Panc1 (cell line): Measurements from ENCODE around the gene DNAJC4. TPM values are rescaled to one million over a fixed set of nuclear protein-coding genes. Genes with fewer than 3 reads are reported as not detected.

Experiments used
- ATAC-seq: fragments of 200-7000 bp; cut with Tn5 transposase; 2 replicates; pipeline ENCODE4 v1.9.1; 2020; ENCODE audit warnings: mild to moderate bottlenecking, moderate library complexity
- BruUV-seq: library from RNA; stranded (reverse); fragments of 400-500 nt; replicated peaks from 2 replicates; lab custom pipeline; 2021; lab: Mats Ljungman, UMichigan
- CTCF ChIA-PET: fragments of 300-600 bp; sonication (Branson Sonifier 250); formaldehyde crosslinking; loops from one replicate; lab custom pipeline; 2022; ENCODE audit warnings: antibody characterized with exemption; lab: Charles Lee
- POLR2A ChIA-PET: fragments of 300-600 bp; sonication (Branson Sonifier 250); formaldehyde crosslinking; loops from one replicate; lab custom pipeline; 2022; ENCODE audit warnings: antibody characterized with exemption; lab: Charles Lee
- DNase-seq: peaks from one replicate; pipeline ENCODE4 v3.0.0-alpha.2; 2010; ENCODE audit warnings: low read depth, low spot score
- H3K27ac ChIP-seq: 2 replicates; pipeline ENCODE4 v1.5.1; 2011; ENCODE audit warnings: mild to moderate bottlenecking, low read length, inconsistent platforms
- H3K27me3 ChIP-seq: fragments of 200-500 bp; sonication (Bioruptor generic); 2 replicates; pipeline ENCODE4 v1.6.0; 2014; ENCODE audit warnings: low read length, inconsistent platforms; ENCODE audit not compliant: control insufficient read depth, insufficient read depth
- H3K36me3 ChIP-seq: fragments of 200-500 bp; sonication (Bioruptor generic); 2 replicates; pipeline ENCODE4 v1.5.1; 2014; ENCODE audit warnings: inconsistent platforms, mild to moderate bottlenecking, low read length, moderate library complexity; ENCODE audit not compliant: control insufficient read depth, insufficient read depth
- H3K4me1 ChIP-seq: 2 replicates; pipeline ENCODE4 v1.5.1; 2011; ENCODE audit warnings: inconsistent platforms, mild to moderate bottlenecking, low read length, moderate library complexity; ENCODE audit not compliant: control insufficient read depth, insufficient read depth
- H3K4me3 ChIP-seq, 2 experiments: 2 replicates each; pipeline ENCODE4 v1.5.1; 2011 to 2012; ENCODE audit warnings: low read depth in 2 of 2, low read length in 2 of 2, mild to moderate bottlenecking in 2 of 2, inconsistent platforms in 1 of 2, moderate library complexity in 1 of 2
- H3K9me3 ChIP-seq: fragments of 200-500 bp; sonication (Bioruptor generic); 2 replicates; pipeline ENCODE4 v1.5.1; 2014; ENCODE audit warnings: low read depth, mild to moderate bottlenecking, inconsistent platforms, low read length, moderate library complexity; ENCODE audit not compliant: control insufficient read depth, insufficient read depth
- POLR2AphosphoS5 ChIP-seq: IDR thresholded peaks from 2 replicates; pipeline ENCODE4 v1.6.1; 2012; ENCODE audit warnings: mild to moderate bottlenecking, low read depth, low read length, moderate library complexity
- SIN3A ChIP-seq: IDR thresholded peaks from 2 replicates; pipeline ENCODE4 v1.6.1; 2012; ENCODE audit warnings: low read depth, mild to moderate bottlenecking, low read length, moderate library complexity, borderline replicate concordance; ENCODE audit not compliant: insufficient read depth
- TCF7L2 ChIP-seq: IDR thresholded peaks from 2 replicates; pipeline ENCODE4 v1.6.1; 2011; ENCODE audit warnings: mild to moderate bottlenecking, low read depth, low read length, inconsistent platforms
- in situ Hi-C: cut with HindIII; loops from 2 replicates; pipeline ENCODE4 v1.10.0; 2016; ENCODE audit warnings: low sequenced_read_pairs, low pct_unique_long_range_greater_than_20kb
- intact Hi-C: fragments of 100-400 bp; cut with micrococcal nuclease; formaldehyde crosslinking; loops from one replicate; pipeline ENCODE4 v1.10.0; 2022; ENCODE audit not compliant: unreplicated experiment
- total RNA-seq: library from RNA; stranded (reverse); gene quantifications from one replicate; pipeline ENCODE4 v1.2.1, GENCODE V29; 2021; ENCODE audit not compliant: unreplicated experiment
- TF ChIP-seq, protein P1 (sequence below): fragments of 450-650 bp; IDR thresholded peaks from 2 replicates; pipeline ENCODE4 v1.5.1; 2017; ENCODE audit warnings: mild to moderate bottlenecking
- TF ChIP-seq, protein P2 (sequence below), 2 experiments: IDR thresholded peaks; 2 replicates each; pipeline ENCODE4 v1.6.1; 2011 to 2012; ENCODE audit warnings: low read depth in 2 of 2, control low read depth in 1 of 2, low read length in 1 of 2, mild to moderate bottlenecking in 1 of 2, moderate library complexity in 1 of 2; ENCODE audit not compliant: insufficient read depth in 1 of 2

The DNAJC4 gene
- total RNA-seq, 1 experiment from 2014 or later = 41.0 TPM

GRCh38 chr11:64283092-64283491 lies 52.7 kb downstream of the DNAJC4 start:
- no TSS peak for BruUV-seq
- TF ChIP-seq, protein P1, sequence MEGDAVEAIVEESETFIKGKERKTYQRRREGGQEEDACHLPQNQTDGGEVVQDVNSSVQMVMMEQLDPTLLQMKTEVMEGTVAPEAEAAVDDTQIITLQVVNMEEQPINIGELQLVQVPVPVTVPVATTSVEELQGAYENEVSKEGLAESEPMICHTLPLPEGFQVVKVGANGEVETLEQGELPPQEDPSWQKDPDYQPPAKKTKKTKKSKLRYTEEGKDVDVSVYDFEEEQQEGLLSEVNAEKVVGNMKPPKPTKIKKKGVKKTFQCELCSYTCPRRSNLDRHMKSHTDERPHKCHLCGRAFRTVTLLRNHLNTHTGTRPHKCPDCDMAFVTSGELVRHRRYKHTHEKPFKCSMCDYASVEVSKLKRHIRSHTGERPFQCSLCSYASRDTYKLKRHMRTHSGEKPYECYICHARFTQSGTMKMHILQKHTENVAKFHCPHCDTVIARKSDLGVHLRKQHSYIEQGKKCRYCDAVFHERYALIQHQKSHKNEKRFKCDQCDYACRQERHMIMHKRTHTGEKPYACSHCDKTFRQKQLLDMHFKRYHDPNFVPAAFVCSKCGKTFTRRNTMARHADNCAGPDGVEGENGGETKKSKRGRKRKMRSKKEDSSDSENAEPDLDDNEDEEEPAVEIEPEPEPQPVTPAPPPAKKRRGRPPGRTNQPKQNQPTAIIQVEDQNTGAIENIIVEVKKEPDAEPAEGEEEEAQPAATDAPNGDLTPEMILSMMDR = no peak
- TF ChIP-seq, protein P2, sequence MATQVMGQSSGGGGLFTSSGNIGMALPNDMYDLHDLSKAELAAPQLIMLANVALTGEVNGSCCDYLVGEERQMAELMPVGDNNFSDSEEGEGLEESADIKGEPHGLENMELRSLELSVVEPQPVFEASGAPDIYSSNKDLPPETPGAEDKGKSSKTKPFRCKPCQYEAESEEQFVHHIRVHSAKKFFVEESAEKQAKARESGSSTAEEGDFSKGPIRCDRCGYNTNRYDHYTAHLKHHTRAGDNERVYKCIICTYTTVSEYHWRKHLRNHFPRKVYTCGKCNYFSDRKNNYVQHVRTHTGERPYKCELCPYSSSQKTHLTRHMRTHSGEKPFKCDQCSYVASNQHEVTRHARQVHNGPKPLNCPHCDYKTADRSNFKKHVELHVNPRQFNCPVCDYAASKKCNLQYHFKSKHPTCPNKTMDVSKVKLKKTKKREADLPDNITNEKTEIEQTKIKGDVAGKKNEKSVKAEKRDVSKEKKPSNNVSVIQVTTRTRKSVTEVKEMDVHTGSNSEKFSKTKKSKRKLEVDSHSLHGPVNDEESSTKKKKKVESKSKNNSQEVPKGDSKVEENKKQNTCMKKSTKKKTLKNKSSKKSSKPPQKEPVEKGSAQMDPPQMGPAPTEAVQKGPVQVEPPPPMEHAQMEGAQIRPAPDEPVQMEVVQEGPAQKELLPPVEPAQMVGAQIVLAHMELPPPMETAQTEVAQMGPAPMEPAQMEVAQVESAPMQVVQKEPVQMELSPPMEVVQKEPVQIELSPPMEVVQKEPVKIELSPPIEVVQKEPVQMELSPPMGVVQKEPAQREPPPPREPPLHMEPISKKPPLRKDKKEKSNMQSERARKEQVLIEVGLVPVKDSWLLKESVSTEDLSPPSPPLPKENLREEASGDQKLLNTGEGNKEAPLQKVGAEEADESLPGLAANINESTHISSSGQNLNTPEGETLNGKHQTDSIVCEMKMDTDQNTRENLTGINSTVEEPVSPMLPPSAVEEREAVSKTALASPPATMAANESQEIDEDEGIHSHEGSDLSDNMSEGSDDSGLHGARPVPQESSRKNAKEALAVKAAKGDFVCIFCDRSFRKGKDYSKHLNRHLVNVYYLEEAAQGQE (IDR thresholded peaks at IDR 0.05; ENCODE audit: insufficient read depth in 1 of 2, low read depth in 2 of 2, low read length in 1 of 2) = no peak
- TF ChIP-seq TCF7L2 = no peak
- TF ChIP-seq POLR2AphosphoS5 = no peak
- TF ChIP-seq SIN3A = no peak
- DNase-seq = no peak
- peaks cover 25% of the 10 kb centered on the region for H3K4me1 ChIP-seq
- H3K27ac ChIP-seq = peak overlapping the region; percentile 83; the same call in 1 of the 2 replicates
- intact Hi-C loops = no loop called here
- POLR2A ChIA-PET = interaction anchor here (1.2 kb wide), 1 partner anchor 35 kb away, joined by 4 read pairs; the partner anchor contains the start of gene PRDX5
- in situ Hi-C loops = no loop called here
- CTCF ChIA-PET = interaction anchor here (1.5 kb wide), 1 partner anchor 18 kb away, joined by 8 read pairs; no protein-coding TSS in a partner anchor
- 0 out of 4 replicates have a peak overlapping the region, but pooled peaks of 1 of the 2 experiments have one; percentile 4 for H3K4me3 ChIP-seq
- H3K9me3 ChIP-seq = no peaks in the 10 kb centered on the region
- no peak for ATAC-seq
- no peaks in the 10 kb centered on the region; the same call in 1 of the 2 replicates for H3K36me3 ChIP-seq
- H3K27me3 ChIP-seq = no peaks in the 10 kb centered on the region

Other genes starting within 250 kb of the DNAJC4 start
- 118 TPM for gene OTUB1, start 244.1 kb upstream of the DNAJC4 start, total RNA-seq
- gene FLRT1, start 194.6 kb upstream of the DNAJC4 start, total RNA-seq = 0.51 TPM
- gene MACROD1, start 64.4 kb upstream of the DNAJC4 start, total RNA-seq = 16.8 TPM
- gene STIP1, start 44.4 kb upstream of the DNAJC4 start, total RNA-seq = 344 TPM
- 2.9 TPM for gene FERMT3, start 23.8 kb upstream of the DNAJC4 start, total RNA-seq
- 66.1 TPM for gene TRPT1, start 4.4 kb upstream of the DNAJC4 start, total RNA-seq
- 98.8 TPM for gene NUDT22, start 4.3 kb upstream of the DNAJC4 start, total RNA-seq
- gene VEGFB, start 4.0 kb downstream of the DNAJC4 start, total RNA-seq = 101 TPM
- 71.8 TPM for gene FKBP2, start 10.5 kb downstream of the DNAJC4 start, total RNA-seq
- 261 TPM for gene PPP1R14B, start 16.4 kb downstream of the DNAJC4 start, total RNA-seq
- gene PLCB3, start 21.0 kb downstream of the DNAJC4 start, total RNA-seq = 41.2 TPM
- gene BAD, start 54.1 kb downstream of the DNAJC4 start, total RNA-seq = 77.7 TPM
- 183 TPM for gene GPR137, start 55.3 kb downstream of the DNAJC4 start, total RNA-seq
- 1.1 TPM for gene KCNK4, start 60.8 kb downstream of the DNAJC4 start, total RNA-seq
- 0.64 TPM for gene CATSPERZ, start 69.8 kb downstream of the DNAJC4 start, total RNA-seq
- gene ESRRA, start 75.0 kb downstream of the DNAJC4 start, total RNA-seq = 81.6 TPM
- 341 TPM for gene TRMT112, start 87.0 kb downstream of the DNAJC4 start, total RNA-seq
- 492 TPM for gene PRDX5, start 87.6 kb downstream of the DNAJC4 start, total RNA-seq
- gene CCDC88B, start 109.7 kb downstream of the DNAJC4 start, total RNA-seq = 17.1 TPM
- 74.0 TPM for gene RPS6KA4, start 128.6 kb downstream of the DNAJC4 start, total RNA-seq